Karpas-422 (cell line): ENCODE results near the gene TP63. TPM values are rescaled to one million over a fixed set of nuclear protein-coding genes. Genes with fewer than 3 reads are reported as not detected.

ENCODE experiments used
- DNase-seq: peaks from one replicate; pipeline ENCODE4 v3.0.0-alpha.2; 2015
- H2AFZ ChIP-seq: fragments of 200-600 bp; sonication (generic); 2 replicates; pipeline ENCODE4 v1.6.1; 2014; ENCODE audit warnings: antibody characterized with exemption, low read length, mixed read lengths
- H3K27ac ChIP-seq: fragments of 200-600 bp; sonication (generic); 2 replicates; pipeline ENCODE4 v1.5.1; 2014; ENCODE audit warnings: mild to moderate bottlenecking, low read length, moderate library complexity
- H3K27me3 ChIP-seq: fragments of 200-600 bp; sonication (generic); 2 replicates; pipeline ENCODE4 v1.6.1; 2014; ENCODE audit warnings: low read length, mixed read lengths
- H3K36me3 ChIP-seq: fragments of 200-600 bp; sonication (generic); 2 replicates; pipeline ENCODE4 v1.6.1; 2014; ENCODE audit warnings: low read length, mixed read lengths; ENCODE audit not compliant: insufficient read depth
- H3K4me1 ChIP-seq: fragments of 200-600 bp; sonication (generic); 2 replicates; pipeline ENCODE4 v1.6.1; 2014; ENCODE audit warnings: mild to moderate bottlenecking, low read length, mixed read lengths
- H3K4me2 ChIP-seq: fragments of 200-600 bp; sonication (generic); 2 replicates; pipeline ENCODE4 v1.6.1; 2014; ENCODE audit warnings: low read length, low read depth, mild to moderate bottlenecking; ENCODE audit not compliant: poor library complexity, severe bottlenecking
- H3K4me3 ChIP-seq: fragments of 200-600 bp; sonication (generic); 2 replicates; pipeline ENCODE4 v1.5.1; 2014; ENCODE audit warnings: mild to moderate bottlenecking, antibody characterized with exemption, low read length, mixed read lengths
- H3K79me2 ChIP-seq: fragments of 200-600 bp; sonication (generic); 2 replicates; pipeline ENCODE4 v1.6.1; 2014; ENCODE audit warnings: mild to moderate bottlenecking, low read length, mixed read lengths
- H3K9ac ChIP-seq: fragments of 200-600 bp; sonication (generic); 2 replicates; pipeline ENCODE4 v1.6.0; 2014; ENCODE audit warnings: low read length
- H3K9me2 ChIP-seq: fragments of 200-600 bp; sonication (generic), shearing (Covaris generic); replicated peaks from 2 replicates; pipeline ENCODE4 v1.6.0; 2014; ENCODE audit warnings: mild to moderate bottlenecking, low read length, moderate library complexity; ENCODE audit not compliant: insufficient read depth
- H3K9me3 ChIP-seq: fragments of 300-700, 200-600 bp; sonication (generic); 2 replicates; pipeline ENCODE4 v1.6.1; 2014; ENCODE audit warnings: low read length, mixed read lengths
- H4K20me1 ChIP-seq: fragments of 200-600 bp; sonication (generic); 2 replicates; pipeline ENCODE4 v1.6.1; 2014; ENCODE audit warnings: mild to moderate bottlenecking, antibody characterized with exemption, low read length, low read depth; ENCODE audit not compliant: insufficient read depth
- total RNA-seq: library from RNA; depleted of rRNA; stranded (reverse); fragments of >200 nt; shearing (Covaris generic); gene quantifications from 2 replicates; pipeline ENCODE4 v1.2.3, GENCODE V29; 2014; ENCODE audit warnings: low replicate concordance

TP63 gene
- total RNA-seq, 1 experiment from 2014 or later: not detected

DNA sequence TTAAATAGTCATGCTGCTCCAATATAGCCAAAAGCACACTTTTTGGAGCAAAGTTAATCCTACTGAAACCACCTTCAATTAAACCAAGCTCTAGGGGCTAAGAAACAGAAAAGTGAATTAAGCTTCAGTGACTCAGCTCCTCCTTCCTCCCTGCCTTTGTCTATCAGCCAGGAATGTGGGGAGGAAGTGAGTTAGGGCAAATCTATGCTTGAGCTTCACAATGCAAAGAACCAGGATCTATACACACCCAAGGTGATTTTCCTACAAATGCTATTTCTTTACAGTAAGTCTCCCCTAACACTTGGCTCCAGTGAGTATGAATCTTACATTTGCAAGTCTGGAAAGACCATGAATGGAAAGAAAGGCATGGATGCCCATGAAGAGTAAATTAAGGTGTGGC, 277.5 kb downstream of the TP63 start:
- no peak overlapping the region for H3K27ac ChIP-seq
- no peak for DNase-seq
- no peaks in the 10 kb centered on the region for H3K27me3 ChIP-seq
- no peak overlapping the region for H3K4me2 ChIP-seq
- no peak overlapping the region for H3K4me3 ChIP-seq
- no peaks in the 10 kb centered on the region for H3K79me2 ChIP-seq
- H4K20me1 ChIP-seq: no peaks in the 10 kb centered on the region
- no peak overlapping the region for H3K9ac ChIP-seq
- H2AFZ ChIP-seq: no peak overlapping the region
- H3K4me1 ChIP-seq: no peaks in the 10 kb centered on the region
- H3K9me2 ChIP-seq: no peaks in the 10 kb centered on the region
- H3K9me3 ChIP-seq: no peaks in the 10 kb centered on the region
- no peaks in the 10 kb centered on the region for H3K36me3 ChIP-seq

DNA sequence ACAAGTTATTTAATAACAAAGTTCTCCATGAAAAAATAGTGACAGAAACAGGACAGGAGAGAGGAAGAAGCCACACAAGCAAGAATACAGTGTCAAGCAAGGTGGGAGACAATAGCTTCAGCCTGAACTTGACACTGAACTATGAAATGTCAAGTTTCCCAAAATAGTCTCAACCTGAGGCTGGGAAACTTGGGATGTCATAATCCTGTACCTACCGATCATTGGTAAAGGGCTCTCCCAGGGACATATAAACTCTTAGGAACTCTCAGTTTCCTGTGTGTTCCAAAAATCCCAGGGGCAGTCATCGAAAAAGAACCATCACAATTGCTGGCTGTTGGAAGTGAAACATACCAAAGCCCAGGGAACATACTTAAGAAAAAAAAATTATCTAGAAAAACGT, 277.9 kb downstream of the TP63 start:
- no peak overlapping the region for H2AFZ ChIP-seq
- no peak overlapping the region for H3K27ac ChIP-seq
- H3K79me2 ChIP-seq: no peaks in the 10 kb centered on the region
- H4K20me1 ChIP-seq: no peaks in the 10 kb centered on the region
- no peaks in the 10 kb centered on the region for H3K4me1 ChIP-seq
- no peaks in the 10 kb centered on the region for H3K27me3 ChIP-seq
- no peak overlapping the region for H3K9ac ChIP-seq
- no peaks in the 10 kb centered on the region for H3K9me2 ChIP-seq
- H3K36me3 ChIP-seq: no peaks in the 10 kb centered on the region
- H3K4me2 ChIP-seq: no peak overlapping the region
- no peak overlapping the region for H3K4me3 ChIP-seq
- no peak for DNase-seq
- H3K9me3 ChIP-seq: no peaks in the 10 kb centered on the region

DNA sequence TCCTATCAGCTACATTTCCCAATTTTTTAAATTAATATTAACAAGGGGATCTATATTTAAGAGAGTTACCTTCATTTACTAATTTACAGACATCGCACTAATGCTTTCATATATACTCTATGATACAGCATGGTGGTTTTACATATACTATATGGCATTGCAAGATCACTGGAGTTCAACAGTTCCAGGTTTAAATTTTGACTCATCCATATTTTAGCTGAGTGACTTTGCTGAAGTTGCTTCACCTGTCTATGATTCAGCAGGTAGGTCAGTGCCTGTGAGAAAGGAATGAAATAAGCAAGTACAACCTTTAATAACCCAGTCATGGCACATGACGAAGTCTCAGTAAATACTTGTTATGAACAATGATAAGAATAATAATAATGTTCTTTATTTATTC, 278.4 kb downstream of the TP63 start:
- DNase-seq: no peak
- Histone ChIP-seq H4K20me1 (no peaks in the 10 kb centered on the region), H3K36me3 (no peaks in the 10 kb centered on the region), H3K9me3 (no peaks in the 10 kb centered on the region), H3K4me1 (no peaks in the 10 kb centered on the region), H3K79me2 (no peaks in the 10 kb centered on the region), H3K27ac (no peak overlapping the region), H3K9me2 (no peaks in the 10 kb centered on the region), H3K4me2 (no peak overlapping the region), H3K4me3 (no peak overlapping the region), H3K27me3 (no peaks in the 10 kb centered on the region), H2AFZ (no peak overlapping the region), H3K9ac (no peak overlapping the region)

DNA sequence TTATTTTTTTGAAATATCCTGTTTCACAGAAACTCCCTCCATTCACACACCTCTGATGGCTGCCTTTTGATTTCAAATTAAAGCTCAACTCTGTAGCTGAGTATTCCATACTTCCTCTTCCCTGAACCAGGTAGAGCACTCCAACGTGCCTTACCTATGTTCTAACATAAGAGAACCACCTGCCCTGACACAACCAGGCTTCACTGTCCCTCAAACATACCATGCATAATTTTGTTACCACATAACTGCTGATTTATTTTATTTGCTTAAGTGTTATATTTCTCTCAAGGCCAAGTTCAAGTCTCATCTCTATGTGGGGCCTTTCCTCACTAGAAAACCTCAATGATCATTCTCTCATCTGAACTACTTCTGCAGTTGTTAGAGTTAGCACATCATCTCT, 279.8 kb downstream of the TP63 start:
- Histone ChIP-seq H3K4me1 (no peaks in the 10 kb centered on the region), H3K27ac (no peak overlapping the region), H3K36me3 (no peaks in the 10 kb centered on the region)

DNA sequence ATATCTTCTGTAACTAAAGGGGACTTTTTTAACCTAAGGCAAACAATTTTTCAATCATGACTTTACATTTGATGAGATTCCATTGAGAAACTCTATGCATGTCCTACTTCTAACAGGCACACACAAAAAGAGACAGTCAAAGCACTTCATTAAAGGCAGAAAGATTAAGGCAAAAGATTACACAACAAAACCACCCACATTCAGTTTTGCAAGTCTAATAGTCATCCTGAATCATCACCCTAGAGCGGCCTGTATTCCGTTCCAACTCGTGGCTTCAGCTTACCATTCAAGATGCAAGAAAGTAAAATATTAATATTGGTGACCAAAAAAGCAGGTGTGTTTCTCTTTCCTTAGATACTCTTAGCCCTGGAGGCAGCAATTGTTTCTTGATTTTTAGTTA, 283.6 kb downstream of the TP63 start:
- Histone ChIP-seq H3K4me2 (no peak overlapping the region), H3K79me2 (no peaks in the 10 kb centered on the region), H3K9me2 (no peaks in the 10 kb centered on the region), H3K36me3 (no peaks in the 10 kb centered on the region), H3K4me3 (no peak overlapping the region), H3K27ac (no peak overlapping the region), H3K9ac (no peak overlapping the region), H4K20me1 (no peaks in the 10 kb centered on the region), H3K9me3 (peaks cover 2% of the 10 kb centered on the region; the same call in 1 of the 2 replicates), H2AFZ (no peak overlapping the region), H3K4me1 (no peaks in the 10 kb centered on the region), H3K27me3 (no peaks in the 10 kb centered on the region)
- no peak for DNase-seq

More for the DNA sequence above, 279.8 kb downstream of the TP63 start:
- Histone ChIP-seq H2AFZ (no peak overlapping the region), H3K9me3 (no peaks in the 10 kb centered on the region), H4K20me1 (no peaks in the 10 kb centered on the region), H3K9ac (no peak overlapping the region), H3K79me2 (no peaks in the 10 kb centered on the region), H3K9me2 (no peaks in the 10 kb centered on the region), H3K27me3 (no peaks in the 10 kb centered on the region), H3K4me3 (no peak overlapping the region), H3K4me2 (no peak overlapping the region)
- DNase-seq: no peak

DNA sequence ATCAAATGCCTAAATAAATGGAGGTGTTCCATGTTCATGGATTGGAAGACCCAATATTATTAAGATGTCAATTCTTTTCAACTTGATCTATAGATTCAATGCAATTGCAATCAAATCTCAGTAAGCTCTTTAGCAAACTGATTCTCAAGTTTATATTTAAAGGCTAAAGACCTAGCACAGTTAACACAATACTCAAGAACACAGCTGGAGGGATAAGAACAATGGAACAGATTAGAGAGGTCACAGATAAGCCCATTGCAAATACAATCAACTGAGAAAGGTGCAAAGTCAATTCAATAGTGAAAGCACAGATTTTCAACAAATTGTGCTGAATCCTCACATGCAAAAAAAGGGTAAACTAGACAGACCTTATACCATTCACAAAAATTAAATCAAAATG, 290.6 kb downstream of the TP63 start:
- H3K9me2 ChIP-seq: no peaks in the 10 kb centered on the region
- H3K4me3 ChIP-seq: no peak overlapping the region
- H3K27ac ChIP-seq: no peak overlapping the region
- H3K9me3 ChIP-seq: peaks cover 3% of the 10 kb centered on the region; the same call in 1 of the 2 replicates
- no peak for DNase-seq
- H2AFZ ChIP-seq: no peak overlapping the region
- H3K79me2 ChIP-seq: no peaks in the 10 kb centered on the region
- H3K4me2 ChIP-seq: no peak overlapping the region
- no peaks in the 10 kb centered on the region for H3K27me3 ChIP-seq
- no peaks in the 10 kb centered on the region for H4K20me1 ChIP-seq
- no peaks in the 10 kb centered on the region for H3K36me3 ChIP-seq
- no peak overlapping the region for H3K9ac ChIP-seq
- no peaks in the 10 kb centered on the region for H3K4me1 ChIP-seq

DNA sequence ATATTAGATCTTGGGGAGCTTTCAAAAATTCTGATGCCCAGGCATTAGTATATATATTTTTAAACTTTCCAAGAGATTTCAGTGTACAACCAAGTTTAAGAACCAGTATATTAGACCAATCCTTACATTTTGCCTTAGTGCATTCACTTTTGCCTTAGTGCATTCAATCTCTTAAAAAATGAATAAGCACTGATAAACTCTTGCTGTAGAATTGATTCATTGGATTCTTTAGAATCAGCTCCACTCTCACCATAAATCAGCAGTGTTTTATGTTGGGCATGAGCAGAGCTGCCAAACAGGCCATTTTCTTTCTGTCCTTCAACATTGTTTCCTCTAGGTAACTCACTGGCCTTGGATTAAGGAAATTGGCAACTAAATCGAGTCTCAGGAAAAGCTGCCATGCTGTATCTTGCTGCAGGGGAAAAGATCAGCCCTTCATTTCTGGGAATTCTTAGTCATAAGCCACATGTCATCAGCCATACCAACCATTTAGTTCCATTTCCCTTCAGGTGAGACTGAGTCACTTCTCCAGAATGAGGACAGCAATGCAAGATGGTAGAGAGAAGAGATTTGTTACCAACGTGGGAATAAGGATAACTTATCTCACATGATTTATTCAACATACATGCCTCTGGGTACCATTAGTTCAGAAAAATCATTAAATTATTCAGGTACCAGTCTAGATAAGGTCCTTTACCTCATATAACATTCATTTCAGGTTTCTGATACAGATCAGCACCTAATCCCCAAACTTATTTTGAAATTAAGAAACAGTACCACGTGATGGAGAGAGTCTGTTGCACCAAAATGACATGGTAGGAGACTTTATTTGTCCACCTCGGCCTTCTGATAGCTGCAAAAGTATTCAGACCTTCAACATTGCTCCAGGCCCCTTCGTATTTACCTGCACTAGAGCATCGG, 297.0 kb downstream of the TP63 start:
- H4K20me1 ChIP-seq: no peaks in the 10 kb centered on the region
- H3K4me1 ChIP-seq: no peaks in the 10 kb centered on the region
- H3K9me2 ChIP-seq: no peaks in the 10 kb centered on the region
- no peaks in the 10 kb centered on the region for H3K36me3 ChIP-seq
- H3K9ac ChIP-seq: no peak overlapping the region
- H3K4me3 ChIP-seq: no peak overlapping the region
- H3K27me3 ChIP-seq: no peaks in the 10 kb centered on the region
- H3K9me3 ChIP-seq: no peaks in the 10 kb centered on the region
- no peak overlapping the region for H3K27ac ChIP-seq
- no peak overlapping the region for H2AFZ ChIP-seq
- H3K4me2 ChIP-seq: no peak overlapping the region
- DNase-seq: no peak
- no peaks in the 10 kb centered on the region for H3K79me2 ChIP-seq

DNA sequence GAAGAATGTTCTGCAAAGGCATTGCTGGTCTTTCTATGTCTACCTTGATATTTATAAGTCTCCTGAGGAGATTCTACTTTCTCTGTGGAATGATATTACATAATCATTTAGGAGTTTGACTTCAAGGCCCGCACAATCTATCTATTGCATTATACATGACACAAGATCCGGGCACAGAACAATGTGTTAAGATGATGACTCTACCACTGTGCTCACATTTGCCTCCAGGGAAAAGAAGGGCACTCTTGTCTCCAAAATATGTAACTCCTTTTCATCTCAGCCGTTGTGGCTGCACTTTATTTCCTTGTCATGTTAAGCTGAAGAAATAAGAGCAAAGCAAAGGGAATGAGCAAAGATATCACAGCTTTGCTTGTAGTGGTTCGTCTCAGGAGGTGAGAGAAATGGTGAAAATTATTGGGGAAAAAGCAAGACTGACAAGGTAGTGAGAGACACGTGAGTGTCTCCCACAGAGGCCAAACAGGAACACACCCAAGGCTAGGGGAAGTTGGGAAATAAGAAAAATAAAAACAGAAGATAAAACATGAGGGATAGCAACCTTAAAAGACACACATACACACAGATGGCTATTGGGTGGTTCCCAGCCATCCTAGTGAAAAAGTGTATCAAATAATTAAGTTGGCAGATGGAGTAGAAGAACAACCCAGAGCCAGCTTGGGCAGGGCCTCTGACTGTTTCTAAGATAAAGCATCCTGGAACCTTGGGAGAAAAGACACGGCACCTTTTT, 305.2 kb downstream of the TP63 start:
- Histone ChIP-seq H3K9me3 (peaks cover 7% of the 10 kb centered on the region), H2AFZ (no peak overlapping the region), H3K27me3 (no peaks in the 10 kb centered on the region), H3K9ac (no peak overlapping the region), H3K4me3 (no peak overlapping the region), H3K79me2 (no peaks in the 10 kb centered on the region), H3K4me2 (no peak overlapping the region), H4K20me1 (no peaks in the 10 kb centered on the region), H3K4me1 (no peaks in the 10 kb centered on the region), H3K27ac (no peak overlapping the region), H3K9me2 (no peaks in the 10 kb centered on the region), H3K36me3 (no peaks in the 10 kb centered on the region)
- no peak for DNase-seq
